ENCODE results near the gene TGM4.

The TGM4 gene

DNA sequence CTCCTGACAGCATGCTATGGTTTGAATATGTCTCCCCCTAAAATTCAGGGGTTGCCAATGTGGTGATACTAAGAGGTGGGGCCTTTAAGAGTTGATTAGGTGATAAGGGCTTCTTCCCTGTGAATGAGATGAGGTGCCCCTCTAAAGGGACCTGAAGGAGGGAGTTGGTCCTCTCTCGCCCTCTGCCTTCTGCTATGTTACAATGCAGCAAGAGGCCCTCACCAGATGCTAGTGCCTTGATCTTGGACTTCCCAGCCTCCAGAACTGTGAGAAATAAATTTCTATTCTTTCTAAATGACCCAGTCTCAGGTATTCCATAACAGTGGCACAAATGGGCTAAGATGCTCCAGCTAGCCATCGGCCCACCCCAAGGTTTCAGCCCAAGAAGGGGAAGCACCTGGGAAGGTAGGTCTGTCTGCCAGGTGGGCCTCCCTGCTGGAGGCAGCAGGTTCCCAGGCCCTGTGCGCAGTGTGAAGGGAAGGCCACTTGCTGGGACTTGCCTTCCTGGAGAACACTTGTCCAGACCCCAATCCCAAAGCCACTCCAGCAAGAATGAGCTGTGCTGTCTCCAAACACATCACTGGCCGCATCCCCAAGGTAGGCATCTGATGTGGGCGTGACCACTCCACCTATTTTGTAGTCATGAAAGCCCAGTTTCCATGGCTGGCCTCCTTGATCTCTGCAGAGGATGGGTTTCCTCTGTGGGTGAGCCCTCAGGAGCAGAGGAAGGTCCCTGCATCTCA lies 9.0 kb downstream of the TGM4 start:
- DNase-seq: no peak

DNA sequence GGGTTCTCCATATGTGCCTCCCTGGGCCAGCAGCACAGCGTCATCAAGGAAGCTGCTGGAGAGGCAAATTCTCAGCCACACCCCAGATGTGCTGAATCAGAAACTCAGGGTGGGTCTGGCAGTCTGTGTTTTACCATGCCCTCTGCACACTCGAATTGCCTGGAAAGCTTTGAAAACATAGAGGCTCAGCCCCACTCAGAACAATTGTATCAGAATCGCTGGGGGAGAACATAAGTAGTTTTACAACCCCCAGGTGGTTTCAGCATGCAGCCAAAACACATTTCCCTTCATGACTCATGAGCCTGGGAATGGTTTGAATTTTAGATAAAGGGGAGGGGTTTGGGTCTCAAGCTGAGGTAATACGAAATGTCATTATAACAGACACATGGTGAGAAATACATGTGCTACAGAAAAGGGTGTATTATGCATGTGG lies 9.6 kb downstream of the TGM4 start:
- DNase-seq: no peak

- no peak for DNase-seq
These were observed 11.2 kb downstream of the TGM4 start for GRCh38 chr3:44885618-44886017.

GRCh38 chr3:44886561-44886960 lies 12.2 kb downstream of the TGM4 start:
- no peak for DNase-seq

- no peak for DNase-seq
These were observed 12.7 kb downstream of the TGM4 start for GRCh38 chr3:44887101-44887500.

GRCh38 chr3:44890258-44890657 lies 15.8 kb downstream of the TGM4 start:
- DNase-seq: no peak

DNA sequence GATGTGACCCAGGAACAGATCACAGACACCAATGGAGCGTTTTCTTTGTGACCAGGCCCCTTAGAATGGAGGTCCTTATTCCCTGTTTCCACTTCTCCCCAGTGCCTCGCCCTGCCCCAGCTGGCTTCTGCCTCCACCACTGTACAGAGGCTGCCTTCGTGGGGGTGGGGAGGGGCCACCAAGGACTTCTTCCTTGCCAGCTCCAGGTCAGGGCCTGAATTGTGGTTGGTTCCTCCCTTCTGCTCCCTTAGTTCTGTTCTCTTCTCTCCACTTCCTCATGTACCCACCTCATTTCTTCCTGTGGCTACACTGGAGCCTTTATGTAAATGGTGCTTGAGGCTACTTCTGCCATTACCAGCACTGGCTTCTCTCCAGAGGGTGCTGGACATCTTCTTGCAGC lies 16.4 kb downstream of the TGM4 start:
- no peak for DNase-seq

DNA sequence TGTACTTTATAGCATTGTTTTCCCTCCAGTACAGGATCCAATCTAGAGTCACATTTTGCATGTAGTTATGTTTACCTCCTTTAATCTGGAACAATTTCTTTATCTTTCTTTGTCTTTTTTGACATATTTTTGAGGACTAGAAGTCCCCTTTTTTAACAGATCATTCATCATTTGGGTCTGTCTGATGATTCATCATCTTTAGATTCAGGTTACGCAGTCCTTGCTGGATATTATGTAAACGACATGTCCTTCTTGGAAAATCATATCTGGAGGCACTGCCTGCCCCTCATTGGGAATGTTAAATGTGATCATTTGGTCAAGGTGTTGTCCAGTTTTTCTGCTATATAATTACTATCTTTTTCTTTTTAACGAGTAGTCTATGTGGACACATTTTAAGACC lies 18.3 kb downstream of the TGM4 start:
- no peak for DNase-seq

DNA sequence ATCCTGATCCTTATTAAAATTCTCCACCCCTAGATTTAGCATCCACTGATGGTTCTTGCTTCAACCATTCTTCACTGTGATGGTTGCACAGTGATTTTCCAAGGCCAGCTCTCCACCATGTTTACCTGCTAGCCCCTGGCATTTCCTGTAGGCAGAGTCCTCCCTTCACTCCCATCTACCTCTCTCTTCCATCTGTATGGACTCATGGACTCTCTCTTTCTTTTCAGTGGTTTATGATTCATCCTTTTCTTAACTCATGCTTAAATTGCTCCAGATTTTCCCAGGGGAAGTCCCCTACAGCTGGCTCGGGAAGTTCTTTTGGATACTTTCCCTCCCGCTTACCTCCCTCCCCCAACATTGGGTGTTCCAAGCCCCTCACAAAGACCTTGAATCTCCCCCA lies 18.7 kb downstream of the TGM4 start:
- DNase-seq: no peak

GRCh38 chr3:44894485-44894884 lies 20.1 kb downstream of the TGM4 start:
- DNase-seq: no peak

- no peak for DNase-seq
These were observed 22.0 kb downstream of the TGM4 start for GRCh38 chr3:44896440-44896839.

DNA sequence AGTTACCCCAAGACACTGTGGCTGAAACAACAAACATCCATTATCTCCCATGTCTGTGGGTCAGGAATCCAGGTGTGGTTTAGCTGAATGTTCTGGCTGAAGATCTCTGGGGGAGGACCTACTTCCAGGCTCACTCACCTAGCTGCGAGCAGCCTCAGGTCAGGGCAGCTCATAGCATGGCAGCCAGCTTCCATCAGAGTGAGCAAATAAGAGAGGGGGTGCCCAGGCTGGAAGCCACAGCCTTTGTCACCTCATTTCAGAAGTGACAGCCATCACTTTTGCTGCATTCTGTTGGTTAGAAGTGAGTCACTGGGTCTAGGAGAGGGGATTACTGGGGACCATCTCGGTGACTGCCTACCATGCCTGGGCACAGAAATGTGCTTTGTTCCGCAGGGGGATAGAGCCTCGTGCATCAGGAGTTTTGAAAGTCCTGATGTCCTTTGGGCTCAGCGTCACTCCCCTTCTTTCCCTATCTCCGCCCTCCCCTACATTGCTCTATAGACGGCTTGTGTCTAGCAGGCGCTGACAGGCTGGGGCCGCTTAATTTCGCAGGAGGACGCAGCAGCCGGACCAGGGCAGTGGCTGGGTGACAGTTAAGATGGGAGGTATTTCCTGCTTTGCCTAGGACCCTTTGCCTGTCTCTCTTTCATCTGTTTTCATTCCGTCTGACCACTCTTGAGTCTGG lies 25.4 kb downstream of the TGM4 start:
- DNase-seq: no peak

DNA sequence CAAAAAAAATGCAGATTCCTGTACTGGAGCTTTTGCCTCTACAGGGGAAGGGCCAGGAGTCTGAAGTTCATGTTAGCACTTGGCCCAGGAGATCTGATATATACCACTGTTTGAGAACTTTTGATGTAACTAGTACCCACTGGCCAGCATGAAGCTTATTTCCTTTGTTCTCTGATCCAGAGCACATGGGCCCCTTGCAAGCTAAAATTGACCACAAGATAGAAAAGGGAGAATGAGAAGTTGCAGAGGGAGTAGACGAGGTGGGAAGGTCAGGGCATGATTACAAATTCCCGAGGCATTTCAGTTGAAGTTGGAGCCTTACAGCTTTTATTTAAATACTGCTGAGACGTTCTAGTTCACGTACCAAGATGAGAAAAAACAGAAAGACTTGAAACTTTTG lies 28.2 kb downstream of the TGM4 start:
- DNase-seq: no peak

DNA sequence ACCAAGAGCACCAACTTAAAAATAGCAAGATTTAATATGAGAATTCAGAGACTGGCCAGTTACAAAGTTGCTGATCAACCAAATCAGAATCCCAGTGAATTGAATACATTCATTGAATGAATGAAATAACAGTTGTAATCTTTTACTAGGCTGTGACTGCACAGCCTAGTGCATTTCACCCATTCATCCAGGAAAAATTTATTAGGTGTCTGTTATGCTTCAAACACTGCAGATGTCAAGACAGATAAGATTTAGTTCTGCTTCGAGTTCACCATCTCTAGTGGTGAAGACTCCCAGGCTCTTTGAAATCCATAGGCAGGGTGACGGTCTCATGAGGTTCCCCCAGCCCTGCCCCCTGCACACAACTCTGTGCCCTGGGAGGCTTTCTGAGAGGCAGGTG lies 28.9 kb downstream of the TGM4 start:
- no peak for DNase-seq

DNA sequence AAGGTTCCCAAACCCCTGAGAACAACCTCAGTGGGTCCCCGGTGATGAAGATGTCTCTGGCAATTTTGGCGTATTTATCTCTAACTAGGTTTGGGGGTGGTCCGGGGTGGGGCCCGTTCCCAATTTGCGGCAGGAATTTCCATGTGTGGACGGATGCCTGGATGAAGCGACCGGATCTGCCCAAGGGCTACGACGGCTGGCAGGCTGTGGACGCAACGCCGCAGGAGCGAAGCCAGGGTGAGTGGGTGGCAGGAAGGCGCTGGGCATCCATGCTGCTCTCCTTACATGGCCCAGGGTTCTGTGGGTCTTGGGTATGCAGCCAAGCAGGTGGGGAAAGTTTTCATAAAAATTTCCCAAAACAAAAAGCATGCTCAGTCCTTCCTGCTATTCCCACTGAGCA lies 29.3 kb downstream of the TGM4 start:
- DNase-seq: no peak

DNA sequence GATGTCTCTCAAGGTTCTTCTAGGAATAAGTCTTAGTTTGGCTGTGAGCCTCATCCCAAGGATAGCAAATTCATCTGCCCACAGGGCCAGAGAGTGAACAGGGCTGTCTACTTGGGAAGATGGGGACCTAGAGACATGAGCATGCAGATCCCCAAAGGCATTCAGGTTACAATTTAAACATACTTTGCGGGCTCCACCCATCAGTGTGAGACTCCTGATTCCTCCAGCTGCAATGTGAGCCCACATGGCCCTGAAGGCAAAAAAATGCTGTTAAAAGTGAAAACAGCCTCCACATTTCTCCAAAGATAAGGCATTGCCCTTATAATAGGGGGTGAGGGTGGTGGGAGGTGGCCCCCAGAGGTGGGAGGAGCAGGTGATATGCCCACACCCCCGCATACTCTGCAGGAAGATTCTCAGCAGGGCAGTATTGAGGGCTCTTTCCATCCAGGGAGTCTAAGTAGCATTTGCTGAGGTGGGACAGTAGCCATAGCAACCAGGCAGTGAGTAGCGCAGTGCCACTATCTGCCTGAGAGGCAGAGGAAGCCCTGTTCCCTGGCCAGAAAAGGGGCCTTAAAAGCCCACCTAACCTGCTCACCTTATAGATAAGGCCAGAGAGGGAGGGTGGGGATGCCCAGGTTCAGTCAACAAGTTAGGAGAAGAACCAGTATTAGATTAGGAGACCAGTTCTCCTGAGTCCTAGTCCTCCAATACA lies 31.2 kb downstream of the TGM4 start:
- no peak for DNase-seq

DNA sequence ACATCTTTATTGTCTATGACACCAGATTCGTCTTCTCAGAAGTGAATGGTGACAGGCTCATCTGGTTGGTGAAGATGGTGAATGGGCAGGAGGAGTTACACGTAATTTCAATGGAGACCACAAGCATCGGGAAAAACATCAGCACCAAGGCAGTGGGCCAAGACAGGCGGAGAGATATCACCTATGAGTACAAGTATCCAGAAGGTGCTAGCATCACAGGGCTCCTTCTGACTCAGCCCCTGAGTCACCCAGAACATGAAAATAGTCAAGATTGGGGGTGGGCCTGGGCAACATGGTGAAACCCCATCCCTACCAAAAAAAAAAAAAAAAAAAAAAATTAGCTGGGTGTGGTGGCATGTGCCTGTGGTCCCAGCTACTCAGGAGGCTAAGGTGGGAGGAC lies 32.6 kb downstream of the TGM4 start:
- no peak for DNase-seq

DNA sequence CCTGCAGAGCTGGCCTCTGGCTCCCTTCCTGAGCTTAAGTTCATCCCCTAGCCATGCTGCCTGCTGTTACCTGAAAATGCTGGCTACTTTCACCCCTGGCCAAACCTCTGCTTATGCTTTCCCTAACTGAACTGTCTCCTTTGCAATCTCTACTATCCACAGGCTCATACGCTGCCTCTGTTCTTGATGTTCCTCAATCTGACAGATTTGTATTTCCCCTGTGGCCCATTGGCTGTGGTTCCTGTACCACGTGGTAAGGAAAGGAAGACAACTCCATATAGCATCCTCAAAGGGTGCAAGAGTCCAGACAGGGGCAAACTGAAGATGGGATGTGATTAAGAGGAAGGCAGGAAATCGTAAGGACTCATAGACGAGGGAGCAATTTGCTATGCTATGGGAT lies 33.2 kb downstream of the TGM4 start:
- DNase-seq: no peak

DNA sequence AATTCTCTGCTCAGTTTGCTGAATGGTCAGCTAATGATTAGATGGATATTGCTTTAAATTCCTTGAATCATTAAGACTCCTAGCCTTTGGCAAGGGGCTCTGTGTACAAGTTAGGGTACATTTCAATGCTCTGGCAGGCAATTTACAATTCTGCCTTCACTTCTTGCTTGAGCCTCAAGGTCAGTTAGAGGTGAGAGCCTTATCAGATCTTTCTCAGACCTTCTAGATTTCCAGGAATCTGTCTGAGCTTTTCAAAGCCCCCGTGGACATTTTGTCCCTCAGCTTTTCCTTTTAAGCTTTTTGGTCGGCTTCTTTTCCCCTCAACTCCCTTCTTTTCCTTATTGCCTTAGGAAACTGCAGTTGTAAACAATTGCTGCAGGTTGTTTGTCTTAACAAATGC lies 34.7 kb downstream of the TGM4 start:
- no peak for DNase-seq

- DNase-seq: no peak
These were observed 36.3 kb downstream of the TGM4 start for GRCh38 chr3:44910693-44911092.

GRCh38 chr3:44913868-44914468 lies 39.6 kb downstream of the TGM4 start:
- peak; percentile 82 for DNase-seq

DNA sequence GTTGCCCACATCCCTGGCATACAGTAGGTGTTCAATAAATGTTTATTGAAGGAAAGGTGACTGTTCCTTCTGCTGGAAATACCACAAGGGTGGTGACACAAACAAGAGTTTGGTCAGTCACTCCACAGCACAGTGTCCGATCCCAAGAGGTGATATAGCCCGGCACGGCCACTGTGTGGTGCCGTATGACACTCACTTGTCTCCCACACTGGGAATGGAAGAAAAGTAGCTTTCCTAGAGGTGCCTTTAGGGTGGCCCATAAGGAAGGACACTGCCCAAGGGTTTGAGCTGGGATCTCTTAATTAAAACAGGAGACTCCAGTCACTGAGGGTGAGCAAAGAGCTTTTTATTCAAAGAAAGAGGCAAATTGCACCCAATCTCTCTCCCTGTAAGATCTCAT lies 40.5 kb downstream of the TGM4 start:
- DNase-seq: no peak

GRCh38 chr3:44915702-44916438 lies 41.5 kb downstream of the TGM4 start:
- no peak for DNase-seq

Measured in activated CD8-positive, alpha-beta memory T cell treated with anti-CD3 and anti-CD28 coated beads, Interleukin-2, amount 50 U/mL, for 48 hours (primary cell).